Measurements from ENCODE around the gene SCPEP1.

GRCh38 chr17:57043276-57043675 lies 65.3 kb downstream of the SCPEP1 start:
- TF ChIP-seq, protein P1, sequence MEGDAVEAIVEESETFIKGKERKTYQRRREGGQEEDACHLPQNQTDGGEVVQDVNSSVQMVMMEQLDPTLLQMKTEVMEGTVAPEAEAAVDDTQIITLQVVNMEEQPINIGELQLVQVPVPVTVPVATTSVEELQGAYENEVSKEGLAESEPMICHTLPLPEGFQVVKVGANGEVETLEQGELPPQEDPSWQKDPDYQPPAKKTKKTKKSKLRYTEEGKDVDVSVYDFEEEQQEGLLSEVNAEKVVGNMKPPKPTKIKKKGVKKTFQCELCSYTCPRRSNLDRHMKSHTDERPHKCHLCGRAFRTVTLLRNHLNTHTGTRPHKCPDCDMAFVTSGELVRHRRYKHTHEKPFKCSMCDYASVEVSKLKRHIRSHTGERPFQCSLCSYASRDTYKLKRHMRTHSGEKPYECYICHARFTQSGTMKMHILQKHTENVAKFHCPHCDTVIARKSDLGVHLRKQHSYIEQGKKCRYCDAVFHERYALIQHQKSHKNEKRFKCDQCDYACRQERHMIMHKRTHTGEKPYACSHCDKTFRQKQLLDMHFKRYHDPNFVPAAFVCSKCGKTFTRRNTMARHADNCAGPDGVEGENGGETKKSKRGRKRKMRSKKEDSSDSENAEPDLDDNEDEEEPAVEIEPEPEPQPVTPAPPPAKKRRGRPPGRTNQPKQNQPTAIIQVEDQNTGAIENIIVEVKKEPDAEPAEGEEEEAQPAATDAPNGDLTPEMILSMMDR (IDR thresholded peaks at IDR 0.05), result no peak
- TF ChIP-seq POLR2A (IDR thresholded peaks at IDR 0.05; ENCODE audit: low read depth), result no peak
